MG63 (cell line): Measurements from ENCODE around the gene TBC1D5. TPM values are rescaled to one million over a fixed set of nuclear protein-coding genes. Genes with fewer than 3 reads are reported as not detected.
"Not testable (repeated sequence)": the region's sequence is repeated elsewhere in the genome, so short reads cannot be mapped to it uniquely, and the experiment has no call there.

Experiments used
- DNase-seq: peaks from one replicate; pipeline ENCODE4 v3.0.0-alpha.2; 2020
- H3K27me3 ChIP-seq: fragments of 250-450 bp; sonication (Bioruptor Pico); 2 replicates; pipeline ENCODE4 v1.5.1; 2020; ENCODE audit warnings: mild to moderate bottlenecking, moderate library complexity
- H3K36me3 ChIP-seq: fragments of 250-450 bp; sonication (Bioruptor Pico); 2 replicates; pipeline ENCODE4 v1.5.1; 2020; ENCODE audit warnings: mild to moderate bottlenecking, moderate library complexity
- H3K4me3 ChIP-seq: fragments of 250-450 bp; sonication (Bioruptor Pico); 2 replicates; pipeline ENCODE4 v1.5.1; 2020; ENCODE audit warnings: mild to moderate bottlenecking, moderate library complexity
- H3K9me3 ChIP-seq: fragments of 250-450 bp; sonication (Bioruptor Pico); 2 replicates; pipeline ENCODE4 v1.5.1; 2020; ENCODE audit warnings: mild to moderate bottlenecking, moderate library complexity
- total RNA-seq: library from RNA; depleted of rRNA; stranded (reverse); fragments of >200 nt; shearing (Covaris generic); gene quantifications from 2 replicates; pipeline ENCODE4 v1.2.3, GENCODE V29; 2014; ENCODE audit warnings: low replicate concordance

The TBC1D5 gene
- total RNA-seq, 1 experiment from 2014 or later, result 28.3 TPM

DNA sequence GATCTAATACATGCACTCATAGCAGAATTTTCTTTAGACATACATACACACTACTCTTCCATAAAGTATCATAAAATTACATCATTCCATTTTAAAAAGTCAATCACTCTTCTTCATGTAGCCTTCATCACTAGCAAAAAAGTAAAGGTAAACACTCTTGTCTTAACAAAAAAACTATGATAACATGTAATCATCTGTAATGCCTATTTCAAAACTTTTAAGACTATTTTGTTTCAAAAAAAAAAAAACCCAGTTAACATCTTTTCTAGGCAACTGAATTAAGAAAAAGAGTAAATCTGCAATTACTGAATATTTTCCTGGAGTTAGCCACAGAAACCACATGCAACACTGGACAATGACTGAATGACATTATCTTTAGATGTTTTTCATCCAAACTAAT lies 4.8 kb downstream of the TBC1D5 start:
- no peak for DNase-seq
- Histone ChIP-seq H3K9me3 (no peaks in the 10 kb centered on the region), H3K36me3 (no peaks in the 10 kb centered on the region), H3K4me3 (no peak overlapping the region), H3K27me3 (no peaks in the 10 kb centered on the region)

DNA sequence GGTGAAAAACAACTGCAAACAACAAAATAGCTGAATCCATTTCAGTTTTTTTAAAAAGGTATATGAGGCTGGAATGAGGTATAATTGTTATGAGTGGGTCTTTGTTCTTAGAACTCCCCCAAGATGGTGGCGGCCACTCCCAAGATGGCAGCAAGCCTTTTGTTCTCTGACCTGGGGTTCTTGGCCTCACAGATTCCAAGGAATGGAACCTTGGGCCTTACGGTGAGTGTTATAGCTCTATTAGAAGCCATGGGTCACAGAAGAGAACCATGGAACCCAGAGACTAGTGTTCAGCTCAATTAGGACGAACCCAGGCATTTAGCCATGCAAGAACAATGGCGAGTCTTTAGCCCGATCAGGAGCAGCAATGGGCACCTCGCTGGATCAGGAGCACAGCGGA lies 7.1 kb downstream of the TBC1D5 start:
- not testable (repeated sequence) for H3K4me3 ChIP-seq, H3K9me3 ChIP-seq, DNase-seq, H3K36me3 ChIP-seq, H3K27me3 ChIP-seq

DNA sequence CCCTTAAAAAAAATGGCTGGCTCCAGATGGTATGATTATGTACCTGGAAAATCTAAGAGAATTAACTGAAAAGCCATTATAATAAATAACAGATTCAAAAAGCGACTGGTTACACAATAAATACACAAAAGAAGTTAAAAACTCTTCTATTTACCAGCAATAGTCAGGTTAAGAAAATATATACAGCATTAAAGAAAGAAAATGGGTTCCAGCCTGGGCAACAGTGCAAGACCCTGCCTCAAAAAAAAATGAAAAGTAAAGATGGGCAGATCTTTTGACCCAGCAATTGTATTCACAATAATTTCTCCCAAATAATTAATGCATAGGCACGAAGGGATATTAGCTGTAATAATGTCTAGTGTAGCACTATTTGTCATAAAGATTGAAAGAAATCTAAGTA lies 8.7 kb downstream of the TBC1D5 start:
- DNase-seq, result no peak
- Histone ChIP-seq H3K9me3 (no peaks in the 10 kb centered on the region), H3K27me3 (no peaks in the 10 kb centered on the region)

DNA sequence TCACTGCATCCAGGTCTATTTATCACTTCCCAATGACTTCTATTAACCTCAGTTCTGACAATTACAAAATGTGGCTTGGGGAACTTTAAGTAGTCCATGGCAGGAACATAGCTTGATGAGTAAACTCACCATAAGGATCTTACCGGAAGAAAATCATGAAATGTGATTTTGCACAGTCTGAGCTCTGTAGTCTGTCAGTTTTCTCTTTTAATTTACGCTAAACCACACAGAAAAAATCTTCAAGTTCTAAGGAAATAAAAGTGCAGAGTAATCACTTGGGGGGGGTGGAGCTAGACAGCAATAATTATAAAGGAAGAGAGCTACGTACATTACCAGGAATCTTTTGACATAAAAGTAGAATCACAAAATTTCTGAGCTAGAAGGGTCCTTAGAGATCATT lies 9.2 kb downstream of the TBC1D5 start:
- Histone ChIP-seq H3K9me3 (no peaks in the 10 kb centered on the region), H3K27me3 (no peaks in the 10 kb centered on the region), H3K4me3 (no peak overlapping the region), H3K36me3 (no peaks in the 10 kb centered on the region; the same call in 1 of the 2 replicates)
- DNase-seq, result no peak

More for the DNA sequence above, 8.7 kb downstream of the TBC1D5 start:
- no peaks in the 10 kb centered on the region; the same call in 1 of the 2 replicates for H3K36me3 ChIP-seq
- H3K4me3 ChIP-seq, result no peak overlapping the region

DNA sequence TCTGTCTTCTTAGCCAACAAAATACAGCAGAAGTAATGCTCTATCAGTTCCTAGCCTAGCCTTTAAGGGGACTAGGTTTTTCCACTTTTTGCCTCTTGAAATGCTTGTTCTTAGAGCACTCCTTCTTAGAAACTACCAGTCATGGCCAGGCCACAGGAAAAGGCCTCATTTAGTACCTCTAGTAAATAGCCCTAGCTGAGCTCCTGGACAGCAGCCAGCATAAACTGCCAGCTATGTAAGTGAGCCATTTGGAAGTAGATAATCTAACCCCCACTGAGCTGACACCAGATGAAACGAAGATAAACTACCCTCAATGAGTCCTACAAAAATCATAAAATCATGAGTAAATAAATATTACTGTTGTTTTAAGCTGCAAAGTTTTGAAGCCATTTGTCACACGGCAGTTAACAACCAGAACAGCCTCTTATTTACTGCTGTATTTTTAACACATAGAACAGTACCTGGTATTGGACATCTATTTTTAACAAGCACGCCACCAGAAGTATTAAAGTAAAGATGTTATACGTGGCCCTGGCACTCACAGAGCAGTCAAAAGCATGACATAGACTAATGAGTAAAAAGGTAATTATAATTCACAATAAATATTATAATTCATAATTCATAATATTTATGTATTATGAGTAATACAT lies 12.0 kb downstream of the TBC1D5 start:
- DNase-seq, result peak; percentile 68
- H3K4me3 ChIP-seq, result no peak overlapping the region
- no peaks in the 10 kb centered on the region for H3K27me3 ChIP-seq
- H3K9me3 ChIP-seq, result 0 out of 2 replicates have a peak, but pooled peaks cover 2% of the 10 kb centered on the region
- H3K36me3 ChIP-seq, result peaks cover 4% of the 10 kb centered on the region

DNA sequence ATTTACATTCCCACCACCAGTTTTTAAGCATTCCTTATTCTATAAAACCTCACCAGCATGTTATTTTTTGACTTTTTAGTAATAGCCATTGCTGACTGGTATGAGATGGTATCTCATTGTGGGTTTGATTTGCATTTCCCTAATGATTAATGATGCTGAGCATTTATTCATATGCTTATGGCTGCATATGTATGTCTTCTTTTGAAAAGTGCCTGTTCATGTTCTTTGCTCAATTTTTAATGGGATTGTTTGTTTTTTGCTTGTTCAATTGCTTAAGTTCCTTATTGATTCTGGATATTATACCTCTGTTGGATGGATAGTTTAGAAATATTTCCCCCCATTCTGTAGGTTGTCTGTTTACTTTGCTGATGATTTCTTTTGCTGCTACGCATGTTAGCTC lies 16.1 kb downstream of the TBC1D5 start:
- no peak for DNase-seq
- H3K27me3 ChIP-seq, result no peaks in the 10 kb centered on the region
- 0 out of 2 replicates have a peak, but pooled peaks cover 2% of the 10 kb centered on the region for H3K9me3 ChIP-seq
- no peak overlapping the region for H3K4me3 ChIP-seq
- peaks cover 4% of the 10 kb centered on the region for H3K36me3 ChIP-seq

DNA sequence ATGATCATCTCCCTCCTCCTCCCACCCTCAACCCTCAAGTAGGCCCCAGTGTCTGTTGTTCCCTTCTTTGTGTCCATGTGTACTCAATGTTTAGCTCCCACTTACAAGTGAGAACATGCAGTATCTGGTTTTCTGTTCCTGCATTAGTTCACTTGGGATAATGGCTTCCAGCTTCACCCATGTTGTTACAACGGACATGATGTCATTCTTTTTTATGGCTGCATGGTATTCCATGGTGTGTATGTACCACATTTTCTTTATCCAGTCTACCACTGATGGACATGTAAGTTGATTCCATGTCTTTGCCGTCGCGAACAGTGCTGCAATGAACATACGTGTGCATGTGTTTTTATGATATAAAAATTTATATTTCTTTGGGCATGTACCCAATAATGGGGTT lies 16.6 kb downstream of the TBC1D5 start:
- H3K36me3 ChIP-seq, H3K27me3 ChIP-seq, H3K4me3 ChIP-seq: not testable (repeated sequence)

DNA sequence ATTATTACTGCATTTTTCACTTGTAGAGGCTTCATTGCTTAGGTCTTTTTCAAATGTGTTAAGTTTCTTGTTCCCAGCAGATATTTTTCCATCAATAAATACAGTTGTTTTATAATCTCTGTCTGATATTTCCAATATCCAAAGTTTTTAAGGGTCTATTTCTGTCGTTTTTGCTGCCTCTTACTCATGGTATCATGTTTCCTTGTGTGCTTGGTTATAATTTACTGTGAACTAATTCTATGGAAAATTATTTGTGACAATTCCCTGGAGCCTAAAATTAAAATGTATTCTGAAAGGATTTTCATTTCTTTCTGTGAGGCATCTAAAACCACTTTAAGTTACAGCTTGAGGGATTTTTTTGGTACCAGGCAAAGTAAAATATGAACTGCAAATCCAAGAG lies 17.5 kb downstream of the TBC1D5 start:
- H3K9me3 ChIP-seq, result 0 out of 2 replicates have a peak, but pooled peaks cover 2% of the 10 kb centered on the region
- no peaks in the 10 kb centered on the region for H3K27me3 ChIP-seq
- no peak for DNase-seq
- H3K4me3 ChIP-seq, result no peak overlapping the region
- H3K36me3 ChIP-seq, result peaks cover 4% of the 10 kb centered on the region

More for the DNA sequence above, 16.6 kb downstream of the TBC1D5 start:
- not testable (repeated sequence) for DNase-seq, H3K9me3 ChIP-seq

DNA sequence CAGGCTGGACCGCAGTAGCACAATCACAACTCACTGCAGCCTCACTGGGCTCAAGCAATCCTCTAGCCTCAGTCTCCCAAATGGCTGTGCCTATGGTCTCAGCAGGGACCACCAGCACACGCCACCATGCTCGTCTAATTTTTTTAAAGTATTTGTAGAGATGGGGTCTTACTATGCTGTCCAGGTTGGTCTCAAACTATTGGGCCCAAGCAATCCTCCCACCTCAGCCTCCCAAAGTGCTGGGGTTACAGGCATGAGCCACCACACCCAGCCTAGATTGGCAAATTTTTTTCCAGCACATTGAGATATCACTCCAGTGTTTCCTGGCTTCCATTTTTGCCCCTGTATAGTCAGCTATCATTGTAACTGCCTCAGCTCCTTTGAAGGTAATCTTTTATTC lies 18.3 kb downstream of the TBC1D5 start:
- H3K4me3 ChIP-seq, result no peak overlapping the region
- no peaks in the 10 kb centered on the region for H3K27me3 ChIP-seq
- 0 out of 2 replicates have a peak, but pooled peaks cover 2% of the 10 kb centered on the region for H3K9me3 ChIP-seq
- H3K36me3 ChIP-seq, result peaks cover 4% of the 10 kb centered on the region
- DNase-seq, result no peak

DNA sequence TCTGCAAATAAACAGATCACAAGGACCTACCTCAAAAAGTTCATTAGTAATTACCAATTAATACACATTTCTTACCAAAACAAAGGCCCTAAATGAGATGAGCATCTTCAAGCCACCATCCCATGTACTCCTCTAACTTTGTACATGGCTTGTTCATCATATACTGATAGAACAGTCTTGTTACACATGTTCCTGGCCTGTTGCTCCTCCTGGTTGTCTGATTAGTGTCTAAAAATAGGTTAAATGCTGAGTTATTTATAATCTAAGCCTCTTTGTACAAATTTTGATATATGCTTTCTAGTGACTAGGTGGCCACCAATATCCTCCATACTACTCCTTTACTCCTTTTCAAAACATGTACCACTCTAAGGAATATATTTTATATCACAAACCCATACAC lies 25.0 kb downstream of the TBC1D5 start:
- Histone ChIP-seq H3K4me3 (no peak overlapping the region), H3K36me3 (peaks cover 6% of the 10 kb centered on the region), H3K27me3 (no peaks in the 10 kb centered on the region), H3K9me3 (no peaks in the 10 kb centered on the region)
- no peak for DNase-seq

DNA sequence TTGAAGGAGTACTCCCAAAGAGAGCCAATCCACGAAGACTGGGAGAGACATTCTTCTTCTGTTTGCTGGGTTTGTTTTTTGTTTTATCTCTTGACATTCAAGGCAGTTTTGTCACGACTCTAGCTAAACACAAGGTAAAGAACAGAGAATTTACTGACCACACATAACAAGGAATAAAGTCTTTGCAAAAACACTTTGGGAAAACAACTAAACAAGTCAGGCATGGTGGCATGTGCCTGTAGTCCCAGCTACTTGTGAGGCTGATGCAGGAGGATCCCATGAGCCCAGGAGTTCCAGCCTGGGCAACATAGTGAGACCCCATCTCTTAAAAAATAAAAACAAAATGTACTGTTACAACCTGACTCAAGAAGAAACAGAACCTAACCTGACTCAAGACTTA lies 28.0 kb downstream of the TBC1D5 start:
- no peak for DNase-seq

DNA sequence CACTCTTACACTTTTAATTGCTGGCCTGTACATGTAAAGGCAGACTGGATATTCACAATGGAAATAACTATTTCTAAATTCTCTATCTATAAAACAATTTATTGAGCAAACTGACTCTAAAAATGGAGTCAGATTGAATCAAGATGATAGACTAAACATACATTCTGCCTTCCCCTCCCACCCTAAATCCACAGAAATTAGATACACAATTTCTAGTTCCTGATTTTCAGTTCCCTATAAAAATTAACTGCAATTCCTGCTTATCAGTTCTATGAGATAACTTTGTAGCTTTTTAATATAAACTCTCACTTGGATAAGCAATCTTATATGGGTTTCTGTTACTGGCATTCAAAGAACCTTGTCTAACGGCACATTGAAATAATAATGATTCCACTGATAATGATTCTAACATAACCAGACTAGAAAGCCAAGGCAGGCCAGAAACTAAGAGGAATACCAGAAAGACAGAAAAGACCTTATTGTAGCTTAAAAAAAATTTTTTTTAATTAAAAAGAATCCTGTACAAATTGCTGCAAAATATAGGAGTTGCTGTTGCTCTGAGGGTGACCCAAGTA lies 33.1 kb downstream of the TBC1D5 start:
- DNase-seq, result no peak
- Histone ChIP-seq H3K4me3 (no peak overlapping the region), H3K27me3 (no peaks in the 10 kb centered on the region), H3K36me3 (no peaks in the 10 kb centered on the region), H3K9me3 (no peaks in the 10 kb centered on the region)

More for the DNA sequence above, 28.0 kb downstream of the TBC1D5 start:
- Histone ChIP-seq H3K36me3 (peaks cover 6% of the 10 kb centered on the region), H3K27me3 (no peaks in the 10 kb centered on the region), H3K9me3 (no peaks in the 10 kb centered on the region), H3K4me3 (no peak overlapping the region)

DNA sequence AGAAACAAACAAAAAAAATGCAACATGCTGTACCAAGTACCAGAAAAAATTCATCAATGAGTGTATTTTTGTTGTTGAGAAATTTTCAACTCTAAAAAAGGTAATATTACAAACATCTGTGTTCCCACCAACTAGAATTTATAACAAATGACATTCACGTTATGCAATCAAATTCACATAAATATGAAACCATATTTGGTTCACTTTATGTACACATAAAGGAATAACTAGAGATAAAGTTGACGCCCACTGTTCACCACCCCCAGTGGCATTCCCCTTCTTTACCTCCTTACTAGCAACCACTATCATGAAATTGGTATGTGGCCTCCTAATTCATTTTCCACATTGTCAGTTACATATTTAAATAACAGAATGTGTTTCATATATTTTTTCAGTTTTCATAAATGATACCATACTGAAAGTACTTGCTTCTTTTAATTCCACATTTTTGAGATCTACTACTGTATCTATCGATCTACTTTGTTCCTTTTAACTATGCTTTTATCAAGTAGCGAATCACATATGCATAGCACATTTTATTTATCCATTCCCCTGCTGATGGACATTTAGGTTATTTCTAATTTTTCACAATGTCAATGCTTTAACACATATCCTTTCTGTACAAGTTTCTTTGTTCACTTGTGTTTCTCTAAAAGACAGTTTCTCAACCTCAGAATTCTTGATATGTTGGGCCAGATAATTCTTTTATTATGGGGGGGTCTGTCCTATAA lies 34.5 kb downstream of the TBC1D5 start:
- Histone ChIP-seq H3K36me3 (no peaks in the 10 kb centered on the region), H3K4me3 (no peak overlapping the region), H3K27me3 (no peaks in the 10 kb centered on the region), H3K9me3 (no peaks in the 10 kb centered on the region)
- DNase-seq, result no peak

DNA sequence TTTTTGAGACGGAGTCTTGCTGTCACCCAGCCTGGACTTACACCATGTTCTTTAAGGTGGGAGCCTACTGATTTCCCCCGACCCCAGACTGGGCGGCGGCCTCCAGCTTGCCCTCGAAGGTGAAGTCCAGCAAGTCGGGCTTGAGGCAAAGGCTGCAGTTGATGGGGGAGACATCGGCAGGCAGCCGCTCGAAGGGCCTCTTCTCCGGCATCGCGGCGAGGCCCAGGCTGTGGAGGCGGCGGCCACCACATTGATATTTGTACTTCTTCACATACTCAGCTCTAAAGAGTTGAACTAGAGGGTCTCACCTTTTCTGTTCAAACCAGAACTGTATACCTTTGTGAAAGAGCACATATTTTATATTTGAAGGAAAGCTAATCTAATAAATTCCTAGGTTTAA lies 36.4 kb downstream of the TBC1D5 start:
- H3K27me3 ChIP-seq, H3K9me3 ChIP-seq, DNase-seq, H3K4me3 ChIP-seq, H3K36me3 ChIP-seq: not testable (repeated sequence)

DNA sequence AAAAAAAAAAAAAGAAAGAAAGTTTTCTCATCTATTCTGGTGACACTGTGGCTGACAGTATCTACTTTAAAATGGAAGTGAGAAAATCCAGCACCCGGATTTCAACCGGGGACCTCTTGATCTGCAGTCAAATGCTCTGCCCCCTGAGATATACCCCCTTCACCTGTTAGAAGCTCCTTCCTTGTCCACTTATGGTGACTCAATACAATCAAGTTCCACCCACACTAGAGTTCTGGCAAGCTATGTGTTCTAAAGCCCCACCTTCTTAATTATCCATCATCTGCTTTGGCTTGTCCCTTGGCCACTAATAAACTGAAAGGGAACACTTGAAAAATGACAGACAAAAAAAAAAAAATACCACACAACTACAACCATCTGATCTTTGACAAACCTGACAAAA lies 42.6 kb downstream of the TBC1D5 start:
- H3K27me3 ChIP-seq, H3K4me3 ChIP-seq, H3K9me3 ChIP-seq, H3K36me3 ChIP-seq, DNase-seq: not testable (repeated sequence)

DNA sequence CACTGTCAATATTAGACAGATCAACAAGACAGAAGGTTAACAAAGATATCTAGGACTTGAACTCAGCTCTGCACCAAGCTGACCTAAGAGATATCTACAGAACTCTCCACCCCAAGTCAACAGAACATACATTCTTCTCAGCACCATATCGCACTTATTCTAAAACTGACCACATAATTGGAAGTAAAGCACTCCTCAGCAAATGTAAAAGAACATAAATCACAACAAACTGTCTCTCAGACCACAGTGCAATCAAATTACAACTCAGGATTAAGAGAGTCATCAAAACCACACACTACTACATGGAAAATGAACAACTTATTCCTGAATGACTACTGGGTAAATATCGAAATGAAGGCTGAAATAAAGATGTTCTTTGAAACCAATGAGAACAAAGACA lies 46.8 kb downstream of the TBC1D5 start:
- not testable (repeated sequence) for H3K27me3 ChIP-seq, H3K9me3 ChIP-seq, DNase-seq, H3K36me3 ChIP-seq, H3K4me3 ChIP-seq

DNA sequence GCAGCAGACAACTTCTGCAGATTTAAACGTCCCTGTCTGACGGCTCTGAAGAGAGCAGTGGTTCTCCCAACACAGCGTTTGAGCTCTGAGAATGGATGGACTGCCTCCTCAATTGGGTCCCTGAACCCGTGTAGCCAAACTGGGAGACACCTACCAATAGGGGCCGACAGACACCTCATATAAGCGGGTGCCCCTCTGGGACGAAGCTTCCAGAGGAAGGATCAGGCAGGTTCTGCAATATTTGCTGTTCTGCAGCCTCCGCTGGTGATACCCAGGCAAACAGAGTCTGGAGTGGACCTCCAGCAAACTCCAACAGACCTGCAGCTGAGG lies 48.8 kb downstream of the TBC1D5 start:
- H3K4me3 ChIP-seq, H3K27me3 ChIP-seq, H3K9me3 ChIP-seq, DNase-seq, H3K36me3 ChIP-seq: not testable (repeated sequence)
